GM18508 (cell line): ENCODE measurements around the gene TMEM138.

Experiments
- ATAC-seq: cut with Tn5 transposase; IDR thresholded peaks from one replicate; pipeline ENCODE4 v1.9.1; 2021; ENCODE audit warnings: moderate number of reproducible peaks; ENCODE audit not compliant: insufficient read depth, unreplicated experiment

TMEM138 gene

DNA sequence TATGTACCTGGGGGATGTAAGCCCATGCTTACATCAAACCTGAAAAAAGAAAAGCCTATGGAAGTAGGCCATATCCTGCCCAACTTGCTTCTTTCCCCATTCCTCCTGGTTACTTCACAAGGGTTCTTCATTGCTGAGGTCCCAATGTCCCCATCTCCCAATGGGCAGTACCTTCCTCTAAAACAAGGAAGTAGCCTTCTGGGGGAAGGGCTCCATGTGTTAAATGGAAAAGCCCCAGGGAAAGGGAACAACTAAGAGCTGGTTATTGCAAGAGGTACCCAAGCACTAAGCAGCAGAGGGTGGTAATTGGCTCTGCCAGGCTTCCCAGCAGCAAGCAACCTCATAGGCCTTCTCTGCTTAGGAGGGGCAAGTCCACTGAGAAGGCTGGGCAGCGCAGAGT lies 41.5 kb downstream of the TMEM138 start:
- ATAC-seq = no peak

- no peak for ATAC-seq
Observed at GRCh38 chr11:61404103-61404502, 41.9 kb downstream of the TMEM138 start.

DNA sequence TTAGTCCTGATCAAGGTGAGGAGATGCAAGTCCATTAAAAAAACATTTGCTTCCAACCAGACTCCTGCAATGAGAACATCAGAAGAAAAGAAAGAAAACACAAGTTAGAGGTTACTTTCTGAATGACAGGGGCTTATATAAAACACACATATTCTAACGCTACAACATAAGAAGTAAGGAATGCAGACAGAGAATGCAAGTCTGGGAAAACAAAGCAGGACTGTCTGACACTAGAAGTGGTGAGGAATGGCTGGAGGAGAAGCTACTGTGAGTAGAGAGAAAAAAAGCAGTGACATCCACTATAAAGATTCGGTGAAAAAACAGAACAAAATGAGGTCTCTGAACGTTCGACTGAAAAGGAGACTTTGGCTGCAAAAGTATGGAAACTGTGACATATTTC lies 42.5 kb downstream of the TMEM138 start:
- no peak for ATAC-seq

DNA sequence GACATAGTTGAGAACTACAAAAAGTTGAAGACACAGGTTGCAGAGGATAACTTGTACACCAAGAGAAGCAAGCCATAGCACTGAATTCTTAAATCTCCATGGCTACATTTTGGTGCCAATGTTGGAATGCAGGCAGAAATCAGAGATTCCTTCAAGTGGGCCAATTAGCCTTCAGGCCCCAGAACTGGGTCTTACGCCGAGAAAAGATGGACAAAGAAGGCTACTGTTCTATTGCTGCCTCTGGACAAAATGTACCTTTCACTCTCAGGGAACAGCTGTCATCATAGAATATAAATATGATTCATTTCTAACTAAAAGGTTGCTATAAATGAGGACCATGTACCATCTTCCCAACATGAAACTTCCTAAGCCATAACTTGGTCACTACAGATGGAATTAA lies 43.9 kb downstream of the TMEM138 start:
- no peak for ATAC-seq

- no peak for ATAC-seq
Observed at GRCh38 chr11:61406991-61407728, 45.0 kb downstream of the TMEM138 start.

- no peak for ATAC-seq
Observed at GRCh38 chr11:61411589-61411988, 49.4 kb downstream of the TMEM138 start.

DNA sequence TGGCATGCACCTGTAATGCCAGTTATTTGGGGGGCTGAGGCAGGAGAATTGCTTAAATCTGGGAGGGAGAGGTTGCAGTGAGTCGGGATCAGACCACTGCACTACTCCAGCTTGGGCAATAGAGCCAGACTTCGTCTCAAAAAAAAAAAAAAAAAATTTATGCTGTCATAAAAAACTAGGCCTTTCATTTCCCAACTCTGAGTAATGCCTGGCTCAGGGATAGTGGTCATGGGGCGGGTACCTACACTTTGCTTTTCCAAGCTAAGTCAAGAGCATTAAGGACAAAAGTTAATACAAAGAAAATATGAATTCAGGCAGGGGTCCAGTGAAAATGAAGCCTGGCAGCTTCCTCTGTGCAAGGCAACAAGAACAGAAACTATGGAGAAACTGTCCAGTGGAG lies 51.3 kb downstream of the TMEM138 start:
- no peak for ATAC-seq

DNA sequence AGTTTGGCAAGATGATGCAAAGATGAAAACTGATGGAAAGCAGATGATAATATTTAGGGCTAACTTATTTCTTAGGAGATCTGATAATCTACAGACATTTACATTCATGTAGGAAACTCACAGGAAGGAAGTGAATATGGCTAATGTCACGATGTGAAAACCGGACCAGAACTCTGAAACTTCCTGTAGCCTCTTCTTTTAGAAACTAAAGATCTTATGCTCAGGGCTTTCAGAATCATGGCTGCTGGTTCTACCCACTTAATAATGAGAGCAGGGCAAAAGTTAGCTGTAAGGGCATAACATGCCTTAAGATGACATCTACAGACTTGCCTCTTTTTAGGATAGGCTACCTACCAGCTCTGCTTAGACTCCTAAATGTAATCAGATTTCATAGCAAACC lies 52.4 kb downstream of the TMEM138 start:
- ATAC-seq = no peak

- ATAC-seq = no peak
Observed at GRCh38 chr11:61415381-61415780, 53.2 kb downstream of the TMEM138 start.

- ATAC-seq = no peak
Observed at GRCh38 chr11:61416941-61417340, 54.8 kb downstream of the TMEM138 start.

DNA sequence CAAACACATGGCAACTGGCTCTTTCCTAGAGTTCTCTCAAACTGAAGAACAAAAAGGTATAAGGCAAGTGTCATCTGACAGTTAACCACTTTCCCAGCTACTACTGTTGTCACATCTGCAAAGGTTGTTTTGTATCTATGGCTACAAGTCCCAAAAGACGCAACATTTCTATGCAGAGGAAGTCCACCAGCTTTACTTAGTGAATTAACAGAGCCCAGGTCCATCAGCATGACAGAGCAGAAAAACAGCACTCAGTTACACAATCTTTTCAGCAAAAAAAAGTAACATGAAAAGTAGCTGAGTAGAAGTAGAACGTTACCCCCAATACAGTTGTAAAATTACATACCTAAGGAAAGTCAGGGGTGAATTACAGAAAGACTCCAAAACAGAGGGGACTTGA lies 55.5 kb downstream of the TMEM138 start:
- no peak for ATAC-seq

- no peak for ATAC-seq
Observed at GRCh38 chr11:61418136-61418535, 56.0 kb downstream of the TMEM138 start.
